Measurements from ENCODE around the gene CNDP2. TPM values are rescaled to one million over a fixed set of nuclear protein-coding genes. Genes with fewer than 3 reads are reported as not detected.

The CNDP2 gene
- total and polyA plus RNA-seq, 2 donors from 2014 or later = 499 to 740 TPM

- Histone ChIP-seq H3K9me3 (ENCODE audit: control insufficient read depth in 2 of 3, insufficient read depth in 1 of 3, low read length in 3 of 3) (no peaks in the 10 kb centered on the region), H3K4me3 (ENCODE audit: low read length in 3 of 3) (peak overlapping the region in 2 of 3 donors; percentile 38 to 53), H3K9ac (ENCODE audit: low read length in 3 of 3) (peak overlapping the region in 2 of 3 donors; percentile 9 to 70), H3K36me3 (ENCODE audit: control insufficient read depth in 2 of 3, insufficient read depth in 3 of 3, low read length in 3 of 3) (peaks cover 7 to 23% (median 16%) of the 10 kb centered on the region in 3 donors), H3K27me3 (ENCODE audit: control insufficient read depth, insufficient read depth, low read length) (no peaks in the 10 kb centered on the region), H3K4me1 (ENCODE audit: control insufficient read depth in 2 of 3, insufficient read depth in 2 of 3, low read depth in 1 of 3, low read length in 3 of 3) (peaks cover 4 to 33% (median 25%) of the 10 kb centered on the region in 3 donors), H3K27ac (ENCODE audit: low read depth in 2 of 2, low read length in 2 of 2) (peak overlapping the region; percentile 78 to 88)
- FAIRE-seq (peak; percentile 62), DNase-seq (no peak)
- intact Hi-C loops (cut with DNase I) = no loop called here
- no peak for TF ChIP-seq CTCF (IDR thresholded peaks at IDR 0.05; ENCODE audit: borderline replicate concordance, extremely low read depth, insufficient read depth)
Measured at GRCh38 chr18:74501386-74501785, 5.2 kb downstream of the CNDP2 start.

- Histone ChIP-seq H3K27me3 (ENCODE audit: control insufficient read depth, insufficient read depth, low read length) (no peaks in the 10 kb centered on the region), H3K4me1 (ENCODE audit: control insufficient read depth in 2 of 3, insufficient read depth in 2 of 3, low read depth in 1 of 3, low read length in 3 of 3) (peaks cover 2 to 20% (median 17%) of the 10 kb centered on the region in 3 donors), H3K36me3 (ENCODE audit: control insufficient read depth in 2 of 3, insufficient read depth in 3 of 3, low read length in 3 of 3) (peaks cover 7 to 37% (median 26%) of the 10 kb centered on the region in 3 donors), H3K27ac (ENCODE audit: low read depth in 2 of 2, low read length in 2 of 2) (no peak overlapping the region), H3K4me3 (ENCODE audit: low read length in 3 of 3) (no peak overlapping the region), H3K9ac (ENCODE audit: low read length in 3 of 3) (no peak overlapping the region), H3K9me3 (ENCODE audit: control insufficient read depth in 2 of 3, insufficient read depth in 1 of 3, low read length in 3 of 3) (no peaks in the 10 kb centered on the region)
- intact Hi-C loops (cut with DNase I) = no loop called here
- DNase-seq (peak in 1 of 5 donors; percentile 1), FAIRE-seq (no peak)
- TF ChIP-seq CTCF (IDR thresholded peaks at IDR 0.05; ENCODE audit: borderline replicate concordance, extremely low read depth, insufficient read depth) = no peak
Measured at GRCh38 chr18:74503137-74503536, 7.0 kb downstream of the CNDP2 start.

GRCh38 chr18:74505776-74506175, 9.6 kb downstream of the CNDP2 start:
- intact Hi-C loops (cut with DNase I) = no loop called here
- Histone ChIP-seq H3K36me3 (ENCODE audit: control insufficient read depth in 2 of 3, insufficient read depth in 3 of 3, low read length in 3 of 3) (peaks cover 11 to 63% (median 40%) of the 10 kb centered on the region in 3 donors), H3K9ac (ENCODE audit: low read length in 3 of 3) (no peak overlapping the region), H3K4me1 (ENCODE audit: control insufficient read depth in 2 of 3, insufficient read depth in 2 of 3, low read depth in 1 of 3, low read length in 3 of 3) (peaks cover 0 to 11% (median 6%) of the 10 kb centered on the region in 3 donors), H3K4me3 (ENCODE audit: low read length in 3 of 3) (no peak overlapping the region), H3K9me3 (ENCODE audit: control insufficient read depth in 2 of 3, insufficient read depth in 1 of 3, low read length in 3 of 3) (no peaks in the 10 kb centered on the region), H3K27ac (ENCODE audit: low read depth in 2 of 2, low read length in 2 of 2) (no peak overlapping the region), H3K27me3 (ENCODE audit: control insufficient read depth, insufficient read depth, low read length) (no peaks in the 10 kb centered on the region)
- DNase-seq = peak in 2 of 5 donors; percentile 16 to 54
- TF ChIP-seq CTCF (IDR thresholded peaks at IDR 0.05; ENCODE audit: borderline replicate concordance, extremely low read depth, insufficient read depth) = no peak
- no peak for FAIRE-seq

All from kidney (tissue), 14 donors.